Lung (tissue), 12 donors: Measurements from ENCODE around the gene ERBB4. TPM values are rescaled to one million over a fixed set of nuclear protein-coding genes. Genes with fewer than 3 reads are reported as not detected.

Experiments used
- ATAC-seq: fragments of 200-7000 bp; cut with Tn5 transposase; one replicate; pipeline ENCODE4 v1.9.1; 2020; ENCODE audit warnings: moderate number of reproducible peaks; ENCODE audit not compliant: insufficient read depth, low FRiP score
- DNase-seq, 3 donors: peaks; one replicate each; pipeline ENCODE4 v3.0.0-alpha.2; 2013 to 2017
- H3K27ac ChIP-seq, 2 donors: one replicate each; pipeline ENCODE4 v1.5.1; 2013; ENCODE audit warnings: mild to moderate bottlenecking in 2 of 2, moderate library complexity in 2 of 2, control low read depth in 1 of 2, inconsistent platforms in 1 of 2, low read depth in 1 of 2, low read length in 1 of 2
- H3K27me3 ChIP-seq, 3 donors: one replicate each; pipeline ENCODE4 v1.5.1; 2013; ENCODE audit warnings: low read length in 2 of 3; ENCODE audit not compliant: control insufficient read depth in 3 of 3, insufficient read depth in 3 of 3
- H3K36me3 ChIP-seq, 4 donors: one replicate each; pipeline ENCODE4 v1.5.1; 2013; ENCODE audit warnings: low read length in 4 of 4, mild to moderate bottlenecking in 1 of 4, moderate library complexity in 1 of 4; ENCODE audit not compliant: control insufficient read depth in 4 of 4, insufficient read depth in 4 of 4
- H3K4me1 ChIP-seq, 5 donors: one replicate each; pipeline ENCODE4 v1.5.1; 2013; ENCODE audit warnings: low read length in 5 of 5, mild to moderate bottlenecking in 2 of 5, moderate library complexity in 1 of 5; ENCODE audit not compliant: control insufficient read depth in 5 of 5, insufficient read depth in 5 of 5
- H3K4me3 ChIP-seq: one replicate; pipeline ENCODE4 v1.5.1; 2013; ENCODE audit warnings: mild to moderate bottlenecking, control low read depth, moderate library complexity
- H3K9ac ChIP-seq, 2 donors: one replicate each; pipeline ENCODE4 v1.5.1; 2013; ENCODE audit warnings: low read length in 2 of 2, control low read depth in 1 of 2; ENCODE audit not compliant: insufficient read depth in 1 of 2
- H3K9me3 ChIP-seq, 4 donors: one replicate each; pipeline ENCODE4 v1.5.1; 2013; ENCODE audit warnings: low read length in 3 of 4, mild to moderate bottlenecking in 1 of 4, moderate library complexity in 1 of 4; ENCODE audit not compliant: control insufficient read depth in 4 of 4, insufficient read depth in 3 of 4
- CTCF ChIP-seq: IDR thresholded peaks from 2 replicates; pipeline ENCODE4 v1.5.1; 2012; ENCODE audit warnings: mild to moderate bottlenecking; ENCODE audit errors: control extremely low read depth, extremely low read depth
- WGBS, 2 donors: extraction: QIAGEN DNeasy Blood & Tissue Kit; methylation state at CpG; one replicate each; pipeline ENCODE4 v1.1.7; 2013; 5-methylcytosine and 5-hydroxymethylcytosine counted together
- polyA plus RNA-seq, 2 donors: library from polyadenylated mRNA; stranded (reverse); fragments of 200-250 nt; gene quantifications; one replicate each; pipeline ENCODE4 v1.2.1, GENCODE V29; 2013
- total RNA-seq, 2 donors: library from RNA; depleted of rRNA in 1 of 2; stranded (reverse); fragments of >200 nt in 1 of 2; gene quantifications; one replicate each; pipeline ENCODE4 v1.2.1, GENCODE V29; 2014 to 2021
- donor health status: control.
- donor health status: control.
- donor health status: Bipolar disorder and iron deficiency.
- donor health status: healthy.
- donor health status: DM: yes; HTN: yes; CAD: no.

The ERBB4 gene
- total and polyA plus RNA-seq, 4 donors, result 0.41 to 16.8 (median 5.3) TPM

- Histone ChIP-seq H3K27ac (no peak overlapping the region), H3K27me3 (no peaks in the 10 kb centered on the region), H3K4me3 (no peak overlapping the region), H3K36me3 (no peaks in the 10 kb centered on the region), H3K9ac (no peak overlapping the region), H3K9me3 (peaks cover 0 to 2% (median 0%) of the 10 kb centered on the region in 4 donors), H3K4me1 (no peaks in the 10 kb centered on the region)
- DNase-seq, result no peak
- no peak for TF ChIP-seq CTCF
- 0 to 3% methylated on average over 1 of the region's 1 CpG for WGBS, 2 donors
- no peak for ATAC-seq
Observed at GRCh38 chr2:211946960-211947359, 591.6 kb downstream of the ERBB4 start.

- no peaks in the 10 kb centered on the region for H3K4me1 ChIP-seq
- no peak for DNase-seq
- 82 to 96% methylated on average over 1 of the region's 1 CpG for WGBS, 2 donors
- H3K4me3 ChIP-seq, result no peak overlapping the region
- no peak overlapping the region for H3K9ac ChIP-seq
- no peak for TF ChIP-seq CTCF
- H3K9me3 ChIP-seq, result no peaks in the 10 kb centered on the region
- H3K27ac ChIP-seq, result no peak overlapping the region
- ATAC-seq, result no peak
- no peaks in the 10 kb centered on the region for H3K27me3 ChIP-seq
- no peaks in the 10 kb centered on the region for H3K36me3 ChIP-seq
Observed at GRCh38 chr2:211944572-211944971, 594.0 kb downstream of the ERBB4 start.

GRCh38 chr2:211942153-211942552 lies 596.4 kb downstream of the ERBB4 start:
- 77 to 87% methylated on average over 2 of the region's 2 CpGs for WGBS, 2 donors

More at GRCh38 chr2:211942153-211942552, 596.4 kb downstream of the ERBB4 start:
- Histone ChIP-seq H3K36me3 (no peaks in the 10 kb centered on the region), H3K4me3 (no peak overlapping the region), H3K9me3 (no peaks in the 10 kb centered on the region), H3K4me1 (no peaks in the 10 kb centered on the region), H3K27me3 (no peaks in the 10 kb centered on the region), H3K27ac (no peak overlapping the region), H3K9ac (no peak overlapping the region)
- DNase-seq, result no peak
- no peak for ATAC-seq
- no peak for TF ChIP-seq CTCF
